GM18909 (cell line): Measurements from ENCODE around the gene HPCAL1.
A peak's percentile ranks its signal among the peaks of the same experiment; 100 is the strongest.

Experiments
- ATAC-seq: cut with Tn5 transposase; IDR thresholded peaks from one replicate; pipeline ENCODE4 v1.9.1; 2021; ENCODE audit warnings: mild to moderate bottlenecking; ENCODE audit not compliant: unreplicated experiment, poor library complexity

HPCAL1 gene

DNA sequence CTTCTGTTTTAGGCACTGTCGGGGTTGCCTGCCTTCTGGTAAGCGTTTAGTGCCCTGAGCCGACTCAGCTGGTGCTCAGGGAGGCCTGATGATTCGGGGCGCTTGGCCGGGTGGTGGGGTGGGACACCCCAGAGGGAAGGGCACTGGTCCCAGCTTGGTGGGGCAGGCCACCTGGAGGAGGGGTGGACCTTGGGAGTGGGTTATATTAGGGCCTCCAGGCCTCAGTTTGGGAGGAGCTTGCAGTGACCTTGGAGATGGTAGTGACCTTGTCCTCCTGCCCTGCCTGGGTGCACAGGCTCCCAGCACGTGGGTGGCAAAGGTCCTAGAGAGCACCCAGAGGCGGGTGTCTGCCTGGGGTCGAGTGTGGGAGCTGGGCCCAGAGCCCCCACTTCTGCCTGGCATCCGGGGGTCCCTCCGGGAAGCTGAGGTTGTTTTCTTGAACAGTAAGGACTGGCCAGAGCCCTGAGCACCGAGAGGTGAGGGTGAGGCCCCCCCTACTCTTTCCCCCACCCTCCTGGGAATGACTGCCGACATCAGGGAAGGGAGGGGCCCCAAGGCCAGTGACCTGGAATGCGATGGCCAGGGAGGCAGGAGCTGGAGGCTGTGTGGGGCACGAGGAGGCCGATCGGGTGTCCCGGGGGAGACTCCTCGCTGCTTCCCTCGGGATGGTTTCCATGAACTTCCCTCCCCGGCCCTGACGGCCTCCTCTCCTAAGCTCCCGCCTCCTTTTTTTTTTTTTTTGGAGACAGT is 61.3 kb downstream of the HPCAL1 start:
- ATAC-seq: no peak

DNA sequence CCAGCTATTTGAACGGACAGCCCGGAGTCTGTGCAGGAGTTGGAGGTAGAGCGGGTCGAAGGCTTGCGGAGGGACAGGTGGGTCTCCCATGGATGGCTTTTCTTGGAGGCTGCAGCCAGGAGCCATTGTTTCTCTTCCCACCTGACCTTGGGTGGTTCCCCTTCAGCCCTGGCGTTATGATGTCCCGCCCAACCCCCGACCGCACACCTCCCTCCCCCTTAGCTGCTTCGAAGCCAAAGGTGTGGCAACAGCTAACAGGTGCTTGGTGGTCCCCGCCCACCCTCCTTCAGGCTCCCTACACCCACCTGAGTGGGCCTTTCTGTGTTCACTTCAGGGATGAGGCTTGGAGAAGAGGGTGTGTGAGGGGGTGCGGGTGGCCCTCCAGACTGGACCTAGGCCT is 62.7 kb downstream of the HPCAL1 start:
- ATAC-seq: no peak

DNA sequence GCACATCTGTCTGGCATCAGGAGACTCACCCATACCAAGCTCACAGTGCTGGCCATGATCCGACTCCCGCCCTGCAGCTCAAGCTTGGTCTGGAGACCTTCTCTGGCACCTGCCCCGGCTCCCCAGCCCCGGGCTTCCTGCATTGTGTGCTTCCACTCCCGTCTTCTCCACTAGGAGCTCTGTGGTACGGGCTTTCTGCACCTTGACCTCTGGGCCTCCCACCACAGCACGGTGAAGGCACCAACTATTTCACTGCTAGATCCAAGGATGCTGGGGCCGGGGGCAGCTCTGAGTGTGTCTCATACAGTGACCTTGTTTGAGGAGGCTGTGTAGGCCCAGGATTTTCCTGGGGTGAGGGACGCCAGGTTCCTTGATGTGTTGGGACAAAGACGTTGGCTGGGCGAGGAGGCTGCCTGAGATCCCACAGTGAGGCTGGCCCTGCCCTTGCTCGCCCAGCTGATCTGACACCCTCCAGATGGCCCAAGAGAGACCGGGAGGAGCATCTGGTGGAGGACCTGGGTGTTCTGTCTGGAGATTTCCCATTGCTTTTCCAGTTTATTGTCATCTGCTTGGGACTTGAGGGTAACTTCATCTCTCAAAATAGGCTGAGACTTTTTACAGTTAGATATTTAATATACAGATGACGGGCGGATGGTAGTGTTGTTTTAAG is 64.0 kb downstream of the HPCAL1 start:
- no peak for ATAC-seq

DNA sequence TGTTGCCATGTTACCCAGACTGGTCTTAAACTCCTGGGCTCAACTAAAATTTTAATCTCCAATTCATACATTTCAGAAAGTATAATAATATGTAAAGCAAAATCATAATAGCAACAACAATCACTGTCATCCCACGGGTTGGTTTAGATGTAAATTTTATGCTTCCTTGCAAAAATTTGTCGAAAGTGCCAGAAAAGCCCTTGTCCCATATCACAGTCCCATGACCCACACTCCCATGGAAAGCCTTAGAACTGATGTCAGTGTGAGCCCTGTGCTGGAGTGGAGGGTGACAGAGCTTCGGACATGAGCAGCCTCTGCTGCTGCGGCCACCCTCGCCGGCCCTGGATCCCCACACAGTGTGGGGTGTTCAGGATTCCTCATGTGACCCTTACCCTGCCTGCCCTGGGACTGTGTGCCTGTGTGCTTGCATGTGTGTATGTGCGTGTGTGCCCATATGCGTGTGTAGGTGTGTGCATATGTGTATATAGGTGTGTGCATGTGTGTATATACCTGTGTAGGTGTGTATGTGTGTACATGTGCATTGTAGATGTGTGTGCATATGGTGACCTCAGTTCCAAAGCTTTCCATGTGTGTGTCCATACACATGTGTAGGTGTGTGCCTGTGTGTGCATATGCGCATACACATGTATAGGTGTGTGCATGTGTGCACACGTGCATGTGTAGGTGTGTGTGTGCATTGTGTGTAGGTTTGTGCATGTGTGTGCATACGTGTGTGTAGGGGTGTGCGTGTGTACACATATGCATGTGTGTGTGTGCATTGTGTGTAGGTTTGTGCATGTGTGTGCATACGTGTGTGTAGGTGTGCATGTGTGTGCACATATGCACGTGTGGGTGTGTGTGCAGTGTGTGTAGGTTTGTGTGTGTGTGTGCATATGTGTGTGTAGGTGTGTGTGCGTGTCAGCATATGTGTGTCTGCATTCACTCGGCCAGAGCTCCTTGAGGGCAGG is 65.1 kb downstream of the HPCAL1 start:
- ATAC-seq: no peak

DNA sequence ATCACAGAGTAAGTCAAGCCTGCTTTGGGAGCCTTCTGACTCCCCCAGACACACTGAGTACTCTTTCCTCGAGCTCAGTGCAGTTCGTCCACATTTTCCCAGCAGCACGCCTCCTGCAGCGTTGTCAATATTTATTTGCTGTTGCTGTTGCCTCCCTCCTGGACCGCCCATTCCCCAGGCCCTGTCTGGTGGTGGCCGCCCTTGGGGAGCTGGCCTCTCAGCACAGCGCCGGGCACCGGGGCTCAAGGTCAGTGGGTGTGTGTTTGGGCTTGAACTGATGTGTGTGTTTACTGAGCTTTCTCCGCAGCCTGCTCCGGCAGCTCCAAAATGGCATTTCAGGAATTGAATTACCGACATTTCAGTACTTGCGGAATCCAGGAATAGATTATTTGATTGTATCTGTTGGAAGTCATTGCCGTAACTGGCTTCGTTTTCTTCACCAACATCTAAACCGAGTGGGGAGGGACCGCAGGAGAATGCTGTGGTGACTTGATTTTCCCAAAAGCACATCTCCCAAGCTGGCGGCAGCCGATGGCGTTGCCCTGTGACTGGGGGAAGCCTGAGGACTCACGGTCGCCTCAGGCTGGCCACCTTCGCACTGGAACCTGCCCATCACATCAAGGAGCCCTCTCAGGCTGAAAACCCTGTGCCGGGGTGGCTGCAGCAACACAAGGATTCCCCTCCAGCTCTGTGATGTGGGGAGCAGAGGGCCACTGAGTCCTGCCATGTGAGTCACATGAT is 66.0 kb downstream of the HPCAL1 start:
- ATAC-seq: no peak

DNA sequence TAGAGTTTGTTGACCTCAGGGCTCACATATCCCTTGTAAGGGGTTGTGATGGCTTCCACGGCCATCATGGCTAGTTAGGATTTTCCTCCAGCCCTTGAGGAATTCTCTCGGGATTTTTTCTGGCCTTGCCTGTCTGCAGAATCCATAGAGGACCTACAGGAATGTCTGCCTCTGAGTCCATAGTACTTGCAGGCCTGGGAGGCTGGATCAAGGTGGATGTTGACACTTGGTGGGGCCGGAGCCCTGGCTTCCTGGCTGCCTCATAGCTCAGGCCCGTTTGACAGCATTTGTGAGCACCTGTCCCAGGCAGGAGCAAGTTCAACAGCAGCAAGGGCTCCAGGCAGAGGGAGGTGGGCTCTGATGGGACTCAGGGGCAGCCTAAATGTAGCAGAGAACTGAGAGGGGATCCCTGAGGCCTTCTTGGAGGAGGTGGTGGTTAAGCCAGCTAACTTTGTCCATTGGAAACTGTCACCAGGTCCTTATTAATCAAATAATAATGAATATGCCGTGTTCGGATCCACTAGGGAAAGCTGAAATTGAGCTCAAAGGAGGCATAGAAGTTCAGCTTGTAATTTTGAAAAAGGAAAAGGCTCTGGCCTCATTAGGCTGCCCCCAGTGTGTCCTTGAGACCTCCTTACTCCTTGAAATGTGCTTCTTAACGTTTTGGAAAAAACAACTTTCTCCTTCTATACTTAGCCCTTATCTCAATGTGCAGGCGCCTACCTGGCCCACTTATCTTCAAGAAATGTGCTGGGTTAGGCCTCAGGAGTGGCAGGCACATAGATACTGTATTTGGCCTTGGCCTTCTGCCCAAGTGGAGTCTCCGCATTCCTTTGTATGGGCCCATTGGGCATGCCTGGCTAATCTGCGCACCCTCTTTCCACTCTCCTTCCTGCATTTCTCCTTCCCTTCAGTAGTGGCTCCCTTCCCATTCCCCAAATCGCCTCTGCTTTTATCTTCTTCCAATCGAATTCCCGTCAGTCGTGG is 66.9 kb downstream of the HPCAL1 start:
- ATAC-seq: no peak

DNA sequence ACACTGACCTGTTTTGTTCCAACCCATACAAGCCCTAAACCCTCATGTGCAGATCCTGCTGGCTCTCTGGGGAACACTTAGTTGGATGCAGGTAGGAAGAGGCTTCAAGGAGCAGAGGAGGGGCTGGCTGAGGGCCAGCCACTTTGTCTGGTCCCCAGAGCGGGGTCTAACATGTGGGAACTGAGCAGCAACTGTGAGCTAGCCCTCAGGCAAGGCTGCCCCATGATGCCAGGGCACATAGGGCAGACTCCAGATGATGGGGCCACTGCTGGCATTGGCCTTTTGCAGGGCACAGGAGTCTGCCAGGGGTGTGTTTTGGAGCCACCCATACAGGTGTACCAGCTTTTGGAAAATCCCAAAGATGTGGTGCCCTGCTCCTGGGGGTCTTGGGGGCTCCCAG is 67.7 kb downstream of the HPCAL1 start:
- ATAC-seq: no peak

DNA sequence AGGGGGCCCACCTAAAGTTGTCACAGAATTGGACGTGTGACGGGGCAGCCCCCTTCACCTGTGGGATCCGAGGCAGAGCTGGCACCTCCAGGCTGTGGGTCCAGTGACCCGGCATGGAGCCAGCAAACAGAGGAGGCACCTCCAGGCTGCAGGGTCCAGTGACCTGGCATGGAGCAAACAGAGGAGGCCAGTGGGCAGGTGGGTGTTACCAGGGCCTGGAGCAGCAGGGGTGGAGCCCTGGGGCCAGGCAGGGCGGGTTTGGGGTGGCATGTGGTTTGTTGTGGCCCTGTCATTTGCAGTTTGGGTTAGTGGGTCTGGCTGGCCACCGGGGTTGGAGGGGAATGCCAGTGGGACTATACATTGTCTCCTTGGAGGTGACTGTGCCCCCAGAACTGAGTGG is 68.2 kb downstream of the HPCAL1 start:
- no peak for ATAC-seq

DNA sequence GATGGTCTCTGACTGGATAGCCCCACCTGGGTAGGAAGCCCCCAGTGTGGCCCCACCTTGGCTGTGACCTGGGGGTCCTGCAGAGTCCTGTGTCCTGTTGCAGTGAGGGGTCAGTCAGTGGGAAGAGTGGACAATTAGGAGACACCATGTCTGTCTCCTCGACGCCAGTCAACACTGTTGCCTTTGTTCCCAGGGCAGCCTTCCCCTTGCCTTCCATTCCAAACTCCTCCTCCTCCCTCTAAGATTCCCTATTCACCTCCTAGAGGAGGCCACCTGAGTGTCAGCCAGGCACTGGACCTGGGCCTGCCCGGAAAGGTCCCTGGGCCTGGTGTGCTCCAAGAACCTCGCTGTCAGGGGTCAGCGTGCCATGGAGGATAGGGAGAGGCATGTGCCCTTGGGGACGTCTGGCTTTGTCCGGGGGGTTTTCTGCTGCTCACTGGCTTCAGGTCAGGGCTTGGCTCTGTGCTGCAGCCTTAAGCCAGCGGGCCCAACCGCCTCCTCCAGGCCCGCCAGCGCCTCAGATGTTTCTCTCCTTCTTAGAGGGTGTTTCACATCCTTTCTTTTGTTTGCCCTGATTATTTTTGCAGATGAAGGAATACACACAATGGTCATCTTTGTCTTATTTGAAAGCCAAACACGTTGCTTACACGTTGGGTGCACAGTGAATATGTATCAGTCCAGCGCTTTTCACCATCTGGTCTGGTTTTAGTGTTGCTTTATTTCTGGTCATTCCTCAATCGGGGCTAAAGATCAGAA is 68.9 kb downstream of the HPCAL1 start:
- ATAC-seq: no peak

DNA sequence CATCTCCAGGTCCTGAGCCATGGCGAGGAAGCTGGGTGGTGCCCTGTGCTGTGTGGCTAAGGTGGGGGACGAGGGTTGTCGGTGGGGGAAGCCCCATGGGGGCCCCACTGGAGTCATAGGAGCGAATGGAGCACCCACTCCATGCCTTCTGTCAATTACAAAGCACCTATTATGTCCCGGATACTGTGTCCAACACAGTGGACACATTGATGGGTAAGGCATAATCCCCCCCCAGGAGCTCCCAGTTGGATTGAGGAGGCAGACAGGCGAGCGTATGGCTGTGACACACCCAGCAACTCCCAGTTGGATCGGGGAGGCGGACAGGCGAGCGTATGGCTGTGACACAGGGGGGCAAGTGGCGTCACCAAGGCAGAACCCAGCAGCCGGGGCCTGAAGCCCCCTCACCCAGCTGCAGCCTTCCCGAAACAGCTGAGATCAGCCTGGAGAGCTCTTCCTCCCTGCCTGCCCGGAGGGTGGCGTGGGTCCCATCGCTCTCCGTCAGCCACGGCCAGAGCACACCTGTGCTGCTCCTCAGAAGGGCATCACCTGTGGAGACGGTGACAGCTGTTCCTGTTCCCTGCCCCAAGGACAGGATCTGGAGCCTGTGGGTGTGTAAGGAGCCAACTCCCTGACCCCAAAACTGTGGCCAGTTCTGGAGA is 69.6 kb downstream of the HPCAL1 start:
- ATAC-seq: no peak

DNA sequence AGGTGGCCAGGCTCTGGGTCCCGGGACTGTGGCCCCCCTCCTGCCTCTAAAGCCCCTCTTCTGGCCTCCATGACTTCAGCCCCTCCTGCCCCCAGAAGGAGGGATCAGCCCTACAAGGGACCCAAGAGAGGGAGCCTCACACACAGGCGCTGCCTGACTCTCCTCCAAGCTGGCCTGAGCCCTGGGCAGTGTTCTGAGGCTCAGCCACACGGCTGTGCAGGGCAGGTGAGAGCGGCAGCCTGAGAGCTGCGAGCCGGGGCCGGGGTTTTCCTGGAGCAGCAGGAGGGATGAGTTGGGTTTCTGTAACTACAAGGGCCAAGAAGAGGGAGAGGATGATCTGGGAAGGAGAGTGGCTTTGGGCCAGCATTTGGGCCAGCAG is 70.1 kb downstream of the HPCAL1 start:
- ATAC-seq: no peak

DNA sequence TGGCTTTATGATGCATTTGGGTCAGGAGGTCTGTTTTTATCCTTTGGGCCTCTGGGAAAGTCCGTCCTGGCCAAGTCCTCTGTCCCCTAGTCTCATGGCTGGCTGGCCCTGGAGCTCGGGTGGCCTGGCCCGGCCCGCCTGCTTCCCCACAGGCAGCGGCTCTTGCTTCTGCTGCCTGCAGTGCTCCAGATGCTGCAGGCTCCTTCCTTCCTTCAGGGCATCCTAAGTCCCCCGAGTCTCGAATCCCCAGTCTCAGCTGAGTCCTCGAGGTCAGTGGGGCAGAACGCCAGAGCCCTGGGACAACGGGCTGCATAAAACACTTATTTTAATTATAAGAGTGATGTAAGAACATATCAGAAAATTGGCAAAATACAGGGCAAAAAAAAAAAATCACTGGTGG is 71.2 kb downstream of the HPCAL1 start:
- no peak for ATAC-seq

DNA sequence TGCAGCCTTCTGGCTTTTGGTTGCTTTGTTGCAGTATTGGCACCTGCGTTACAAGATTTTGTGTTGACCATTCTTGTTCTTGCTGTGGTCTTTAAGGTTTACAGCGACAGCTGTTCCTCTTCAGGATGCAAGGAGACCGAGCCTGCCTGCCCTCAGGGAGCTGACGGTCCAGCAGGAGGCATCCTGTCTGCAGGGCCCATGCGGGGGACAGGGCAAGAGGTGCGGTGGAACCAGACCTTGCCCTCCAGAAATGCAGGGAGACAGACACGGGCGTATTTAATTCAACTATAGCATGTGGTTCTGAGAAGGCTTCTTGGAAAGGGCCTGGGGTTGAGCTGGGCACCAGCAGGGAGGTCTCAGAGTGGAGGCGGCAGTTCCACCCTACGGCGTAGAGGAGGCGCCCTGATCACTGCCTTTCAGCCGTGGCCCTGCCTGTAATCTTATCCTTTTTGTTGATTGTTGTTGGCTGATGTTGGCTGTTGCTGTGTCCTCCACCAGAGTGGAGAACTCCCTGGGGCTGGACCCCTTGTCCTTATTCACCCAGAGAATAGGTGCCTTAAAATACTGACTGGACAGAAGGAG is 71.7 kb downstream of the HPCAL1 start:
- no peak for ATAC-seq

DNA sequence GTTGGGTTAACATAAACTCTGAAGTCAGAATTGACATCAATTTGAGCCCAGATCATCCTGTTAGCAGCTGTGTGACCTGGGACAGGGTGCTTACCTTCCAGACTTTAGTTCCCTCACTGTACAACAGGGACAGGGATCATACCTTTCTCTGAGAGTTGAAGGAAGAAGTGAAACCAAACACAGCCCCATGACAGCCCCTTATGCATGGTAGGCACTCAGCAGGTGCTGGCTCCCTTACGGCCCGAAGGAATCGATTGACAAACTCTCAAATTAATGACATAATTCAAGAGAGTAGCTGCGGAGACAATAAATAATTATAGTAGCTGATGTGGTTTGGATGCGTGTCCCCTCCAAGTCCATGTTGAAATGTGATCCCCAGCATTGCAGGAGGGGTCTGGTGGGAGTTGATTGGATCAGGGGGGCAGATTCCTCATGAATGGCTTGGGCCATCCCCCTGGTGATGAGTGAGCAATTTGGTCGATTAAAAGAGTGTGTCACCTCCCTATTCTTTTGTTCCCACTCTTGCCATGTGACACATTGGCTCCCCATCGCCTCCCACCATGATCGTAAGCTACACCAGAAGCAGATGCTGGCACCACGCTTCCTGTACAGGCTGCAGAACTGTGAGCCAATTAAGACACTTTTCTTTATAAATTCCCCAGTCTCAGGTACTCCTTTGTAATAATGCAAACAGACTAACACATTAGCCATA is 73.0 kb downstream of the HPCAL1 start:
- no peak for ATAC-seq

DNA sequence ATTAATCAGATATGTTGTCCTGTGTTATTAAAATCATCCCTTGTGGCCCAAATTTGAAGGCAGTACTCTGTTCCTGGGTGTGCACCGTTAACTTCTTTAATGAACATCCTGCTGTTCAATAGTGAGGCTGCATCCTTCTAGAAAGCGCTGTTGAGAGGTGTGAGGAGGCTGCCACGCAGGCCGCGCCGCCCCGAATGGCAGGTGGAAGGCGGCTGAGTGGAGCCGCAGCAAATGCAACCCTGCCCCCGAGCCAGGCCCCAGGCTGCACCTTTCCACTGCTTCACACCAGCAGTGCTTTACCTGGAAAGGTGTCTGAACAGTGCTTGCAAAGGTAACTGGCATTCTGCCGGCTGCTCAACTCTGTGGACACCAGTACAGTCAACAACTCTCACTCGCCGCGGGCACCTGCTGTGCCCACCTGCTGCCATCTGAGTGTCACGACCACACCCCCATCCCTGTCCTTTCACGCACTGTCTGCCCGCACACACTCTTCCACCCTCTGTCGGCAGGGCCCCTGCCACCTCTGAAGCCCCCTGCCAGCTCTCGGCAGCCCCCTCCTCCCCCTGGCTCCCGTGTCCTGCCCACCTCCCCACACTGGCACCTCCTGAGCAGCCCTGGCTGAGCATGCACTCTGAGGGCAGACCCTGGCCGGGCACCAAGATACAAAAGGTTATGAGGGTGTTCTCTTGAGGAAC is 74.5 kb downstream of the HPCAL1 start:
- ATAC-seq: no peak

DNA sequence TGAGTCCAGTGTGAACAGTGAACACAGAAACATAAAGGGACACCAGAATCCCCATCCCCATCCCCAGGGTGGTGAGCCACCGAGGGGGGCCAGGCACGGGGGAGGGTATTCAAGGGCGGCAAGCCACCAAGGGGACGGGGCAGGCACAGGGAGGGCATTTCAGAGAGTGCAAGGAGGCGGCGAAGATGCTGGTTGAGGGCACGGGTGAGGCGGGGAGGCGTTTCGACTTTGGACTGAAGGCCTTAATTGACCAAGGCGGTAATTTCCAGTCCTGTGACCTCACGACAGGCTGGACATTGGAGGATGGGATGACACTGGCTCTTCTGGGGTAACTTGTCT is 75.0 kb downstream of the HPCAL1 start:
- no peak for ATAC-seq

DNA sequence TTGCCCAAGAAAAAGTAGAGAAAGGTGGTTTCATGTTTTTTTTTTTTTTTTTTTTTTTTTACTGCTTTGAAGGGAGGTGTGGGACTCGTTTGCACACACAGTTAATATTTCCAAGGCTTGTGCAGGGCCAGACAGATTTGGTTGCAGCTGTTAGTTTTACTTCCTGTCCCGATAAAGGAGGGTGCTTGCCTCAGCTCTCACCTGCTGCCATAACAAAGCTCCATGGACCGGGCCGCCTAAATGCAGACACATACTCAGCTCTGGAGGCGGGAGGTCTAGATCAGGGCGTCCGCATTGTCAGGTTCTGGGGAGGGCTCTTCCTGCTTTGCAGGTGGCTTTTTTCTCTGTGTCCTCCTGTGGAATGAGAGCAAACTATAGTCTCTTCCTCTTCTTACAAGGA is 75.5 kb downstream of the HPCAL1 start:
- ATAC-seq: peak; percentile 74
